GM23338 (cell line): Measurements from ENCODE around the gene YES1. TPM values are rescaled to one million over a fixed set of nuclear protein-coding genes. Genes with fewer than 3 reads are reported as not detected.

Experiments
- ATAC-seq: fragments of 200-7000 bp; cut with Tn5 transposase; 3 replicates; pipeline ENCODE4 v1.9.1; 2020
- DNase-seq: peaks from one replicate; pipeline ENCODE4 v3.0.0-alpha.2; 2015; ENCODE audit warnings: low spot score
- H2AFZ ChIP-seq: fragments of 200-600 bp; sonication (generic); 2 replicates; pipeline ENCODE4 v1.8.0; 2016; ENCODE audit warnings: antibody characterized with exemption, mild to moderate bottlenecking, moderate library complexity
- H3F3A ChIP-seq: fragments of 200-600 bp; sonication (generic); replicated peaks from 2 replicates; pipeline ENCODE4 v1.8.0; 2017; ENCODE audit warnings: antibody characterized with exemption, mixed run types, low read depth
- H3K27ac ChIP-seq: fragments of 200-600 bp; sonication (generic); 2 replicates; pipeline ENCODE4 v1.6.1; 2016; ENCODE audit warnings: low read depth
- H3K27me3 ChIP-seq: fragments of 200-600 bp; sonication (generic); 2 replicates; pipeline ENCODE4 v1.8.0; 2016; ENCODE audit warnings: mild to moderate bottlenecking, mixed run types, moderate library complexity; ENCODE audit not compliant: insufficient read depth
- H3K36me3 ChIP-seq: fragments of 200-600 bp; sonication (generic); 2 replicates; pipeline ENCODE4 v1.8.0; 2016; ENCODE audit warnings: mild to moderate bottlenecking; ENCODE audit not compliant: insufficient read depth
- H3K4me1 ChIP-seq: fragments of 200-600 bp; sonication (generic); 2 replicates; pipeline ENCODE4 v1.8.0; 2016; ENCODE audit warnings: mild to moderate bottlenecking, moderate library complexity; ENCODE audit not compliant: insufficient read depth
- H3K4me2 ChIP-seq: fragments of 200-600 bp; sonication (generic); 2 replicates; pipeline ENCODE4 v1.7.1; 2017; ENCODE audit warnings: mixed run types
- H3K4me3 ChIP-seq: fragments of 200-600 bp; sonication (generic); 2 replicates; pipeline ENCODE4 v1.6.1; 2016; ENCODE audit warnings: mixed run types
- H3K79me2 ChIP-seq: fragments of 200-600 bp; sonication (generic); replicated peaks from 2 replicates; pipeline ENCODE4 v1.8.0; 2017; ENCODE audit warnings: mild to moderate bottlenecking; ENCODE audit not compliant: insufficient read depth
- H3K9me2 ChIP-seq: fragments of 200-600 bp; sonication (generic); 2 replicates; pipeline ENCODE4 v1.8.0; 2017; ENCODE audit not compliant: insufficient read depth
- H4K20me1 ChIP-seq: fragments of 200-600 bp; sonication (generic); replicated peaks from 2 replicates; pipeline ENCODE4 v1.8.0; 2017; ENCODE audit warnings: mild to moderate bottlenecking; ENCODE audit not compliant: insufficient read depth
- H3K27ac Mint-ChIP-seq: 2 replicates; pipeline ENCODE4 v1.8.0; 2020; ENCODE audit warnings: inconsistent platforms, mild to moderate bottlenecking, moderate library complexity, mixed read lengths
- H3K27me3 Mint-ChIP-seq: 3 replicates; pipeline ENCODE4 v1.8.0; 2022; ENCODE audit warnings: low read depth, mild to moderate bottlenecking, moderate library complexity, mixed read lengths, inconsistent platforms; ENCODE audit not compliant: insufficient read depth, poor library complexity
- H3K36me3 Mint-ChIP-seq: 3 replicates; pipeline ENCODE4 v1.8.0; 2021; ENCODE audit warnings: low read depth, mild to moderate bottlenecking, inconsistent platforms, moderate library complexity, mixed read lengths
- H3K4me1 Mint-ChIP-seq: 3 replicates; pipeline ENCODE4 v1.8.0; 2020; ENCODE audit warnings: mild to moderate bottlenecking, inconsistent platforms, mixed read lengths
- H3K4me3 Mint-ChIP-seq: 3 replicates; pipeline ENCODE4 v1.8.0; 2021; ENCODE audit warnings: moderate library complexity, mild to moderate bottlenecking, inconsistent platforms, mixed read lengths
- H3K9me3 Mint-ChIP-seq: 3 replicates; pipeline ENCODE4 v1.8.0; 2020; ENCODE audit warnings: moderate library complexity, mild to moderate bottlenecking, inconsistent platforms, mixed read lengths
- CREB1 ChIP-seq: fragments of 250-450 bp; sonication (Bioruptor Pico); IDR thresholded peaks from 2 replicates; pipeline ENCODE4 v1.5.0; 2020; ENCODE audit warnings: low read depth, mild to moderate bottlenecking, moderate library complexity
- CTCF ChIP-seq, 2 experiments: fragments of 200-600 bp in 1 of 2; sonication (generic) in 1 of 2; conservative IDR thresholded peaks; 2 replicates each; pipeline versions ENCODE4 v1.5.1 to v1.6.1; 2016 to 2017; ENCODE audit warnings: antibody characterized with exemption in 2 of 2, low read depth in 2 of 2, mild to moderate bottlenecking in 2 of 2, moderate library complexity in 1 of 2
- EZH2 ChIP-seq: fragments of 200-600 bp; sonication (generic); IDR thresholded peaks from one replicate; pipeline ENCODE4 v1.8.0; 2017; ENCODE audit warnings: antibody characterized with exemption, mild to moderate bottlenecking, low read depth; ENCODE audit not compliant: unreplicated experiment
- EZH2phosphoT487 ChIP-seq: fragments of 200-600 bp; sonication (generic); IDR thresholded peaks from one replicate; pipeline ENCODE4 v1.8.1; 2018; ENCODE audit warnings: antibody characterized with exemption; ENCODE audit not compliant: unreplicated experiment
- JUNB ChIP-seq: IDR thresholded peaks from one replicate; pipeline ENCODE4 v1.6.1; 2016; ENCODE audit warnings: antibody characterized with exemption; ENCODE audit not compliant: unreplicated experiment
- NANOG ChIP-seq: IDR thresholded peaks from 2 replicates; pipeline ENCODE4 v1.6.1; 2016; ENCODE audit warnings: antibody characterized with exemption, borderline replicate concordance
- POLR2AphosphoS5 ChIP-seq: IDR thresholded peaks from 2 replicates; pipeline ENCODE4 v1.6.1; 2016; ENCODE audit warnings: antibody characterized with exemption, low read depth
- STAT1 ChIP-seq: IDR thresholded peaks from one replicate; pipeline ENCODE4 v1.6.1; 2016; ENCODE audit warnings: antibody characterized with exemption; ENCODE audit not compliant: unreplicated experiment
- ZNF114 ChIP-seq: fragments of 250-450 bp; sonication (Bioruptor Pico); IDR thresholded peaks from 2 replicates; pipeline ENCODE4 v1.5.0; 2020; ENCODE audit warnings: mild to moderate bottlenecking, moderate library complexity
- ZNF331 ChIP-seq: fragments of 250-450 bp; sonication (Bioruptor Pico); IDR thresholded peaks from 2 replicates; pipeline ENCODE4 v1.5.0; 2020; ENCODE audit warnings: low read depth, mild to moderate bottlenecking, moderate library complexity
- ZNF462 ChIP-seq: fragments of 250-450 bp; sonication (Bioruptor Pico); IDR thresholded peaks from 2 replicates; pipeline ENCODE4 v1.5.0; 2020; ENCODE audit warnings: mild to moderate bottlenecking, moderate library complexity
- polyA plus RNA-seq: library from polyadenylated mRNA; unstranded; fragments of >200 nt; fragmentation: Nextera tagmentation; extraction: Ambion mirVana; gene quantifications from 2 replicates; pipeline ENCODE4 v1.2.1, GENCODE V29; 2016
- total RNA-seq: library from RNA; depleted of rRNA; stranded (reverse); fragments of >200 nt; shearing (Covaris generic); gene quantifications from 2 replicates; pipeline ENCODE4 v1.2.3, GENCODE V29; 2014
- TF ChIP-seq, protein P1 (sequence below): IDR thresholded peaks from one replicate; pipeline ENCODE4 v1.6.1; 2018; ENCODE audit warnings: antibody characterized with exemption; ENCODE audit not compliant: unreplicated experiment
- TF ChIP-seq, protein P2 (sequence below): IDR thresholded peaks from 2 replicates; pipeline ENCODE4 v1.6.1; 2016; ENCODE audit warnings: antibody characterized with exemption

Gene YES1
- total and polyA plus RNA-seq, 2 experiments from 2014 or later: 25.4 to 327 TPM

DNA sequence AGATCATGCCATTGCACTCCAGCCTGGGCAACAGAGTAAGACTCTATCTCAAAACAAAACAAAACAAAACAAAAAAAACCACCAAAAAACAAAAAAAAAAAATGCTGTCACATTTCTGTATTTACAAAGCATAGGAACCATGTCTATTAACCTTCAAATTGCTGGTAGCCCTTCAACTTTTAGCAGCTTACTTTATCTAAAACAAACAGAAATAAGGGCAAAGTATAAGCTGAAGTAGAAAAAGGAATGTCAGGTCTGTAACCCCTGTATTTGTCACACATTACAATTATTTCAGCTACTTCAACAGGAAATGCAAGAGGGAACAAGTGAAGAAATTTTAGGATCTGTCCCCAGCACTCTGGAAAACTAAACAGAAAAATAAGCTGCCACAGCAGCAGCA lies 129.2 kb downstream of the YES1 start:
- Histone ChIP-seq H3K9me2 (no peaks in the 10 kb centered on the region), H3K79me2 (no peaks in the 10 kb centered on the region), H4K20me1 (peaks cover 4% of the 10 kb centered on the region), H3K4me3 (no peak overlapping the region), H3K4me2 (no peak overlapping the region), H3K4me1 (peaks cover 15% of the 10 kb centered on the region; the same call in 1 of the 2 replicates), H3K27ac (no peak overlapping the region), H2AFZ (no peak overlapping the region), H3K36me3 (peaks cover 11% of the 10 kb centered on the region; the same call in 1 of the 2 replicates), H3K27me3 (no peaks in the 10 kb centered on the region), H3F3A (no peaks in the 10 kb centered on the region)
- Mint-ChIP-seq H3K36me3 (peaks cover 75% of the 10 kb centered on the region; the same call in 2 of the 3 replicates), H3K27ac (no peak overlapping the region), H3K9me3 (no peaks in the 10 kb centered on the region), H3K4me3 (no peak overlapping the region), H3K27me3 (peaks cover 20% of the 10 kb centered on the region), H3K4me1 (peaks cover 31% of the 10 kb centered on the region)
- TF ChIP-seq STAT1 (no peak), CTCF (conservative IDR thresholded peaks at IDR 0.05; ENCODE audit: low read depth in 2 of 2) (no peak), ZNF462 (CRISPR knock-in tag) (no peak), ZNF331 (CRISPR knock-in tag) (no peak), JUNB (no peak), EZH2 (no peak), ZNF114 (no peak), POLR2AphosphoS5 (no peak), EZH2phosphoT487 (no peak), CREB1 (CRISPR knock-in tag) (no peak), NANOG (no peak)
- TF ChIP-seq, protein P1, sequence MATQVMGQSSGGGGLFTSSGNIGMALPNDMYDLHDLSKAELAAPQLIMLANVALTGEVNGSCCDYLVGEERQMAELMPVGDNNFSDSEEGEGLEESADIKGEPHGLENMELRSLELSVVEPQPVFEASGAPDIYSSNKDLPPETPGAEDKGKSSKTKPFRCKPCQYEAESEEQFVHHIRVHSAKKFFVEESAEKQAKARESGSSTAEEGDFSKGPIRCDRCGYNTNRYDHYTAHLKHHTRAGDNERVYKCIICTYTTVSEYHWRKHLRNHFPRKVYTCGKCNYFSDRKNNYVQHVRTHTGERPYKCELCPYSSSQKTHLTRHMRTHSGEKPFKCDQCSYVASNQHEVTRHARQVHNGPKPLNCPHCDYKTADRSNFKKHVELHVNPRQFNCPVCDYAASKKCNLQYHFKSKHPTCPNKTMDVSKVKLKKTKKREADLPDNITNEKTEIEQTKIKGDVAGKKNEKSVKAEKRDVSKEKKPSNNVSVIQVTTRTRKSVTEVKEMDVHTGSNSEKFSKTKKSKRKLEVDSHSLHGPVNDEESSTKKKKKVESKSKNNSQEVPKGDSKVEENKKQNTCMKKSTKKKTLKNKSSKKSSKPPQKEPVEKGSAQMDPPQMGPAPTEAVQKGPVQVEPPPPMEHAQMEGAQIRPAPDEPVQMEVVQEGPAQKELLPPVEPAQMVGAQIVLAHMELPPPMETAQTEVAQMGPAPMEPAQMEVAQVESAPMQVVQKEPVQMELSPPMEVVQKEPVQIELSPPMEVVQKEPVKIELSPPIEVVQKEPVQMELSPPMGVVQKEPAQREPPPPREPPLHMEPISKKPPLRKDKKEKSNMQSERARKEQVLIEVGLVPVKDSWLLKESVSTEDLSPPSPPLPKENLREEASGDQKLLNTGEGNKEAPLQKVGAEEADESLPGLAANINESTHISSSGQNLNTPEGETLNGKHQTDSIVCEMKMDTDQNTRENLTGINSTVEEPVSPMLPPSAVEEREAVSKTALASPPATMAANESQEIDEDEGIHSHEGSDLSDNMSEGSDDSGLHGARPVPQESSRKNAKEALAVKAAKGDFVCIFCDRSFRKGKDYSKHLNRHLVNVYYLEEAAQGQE: no peak
- TF ChIP-seq, protein P2, sequence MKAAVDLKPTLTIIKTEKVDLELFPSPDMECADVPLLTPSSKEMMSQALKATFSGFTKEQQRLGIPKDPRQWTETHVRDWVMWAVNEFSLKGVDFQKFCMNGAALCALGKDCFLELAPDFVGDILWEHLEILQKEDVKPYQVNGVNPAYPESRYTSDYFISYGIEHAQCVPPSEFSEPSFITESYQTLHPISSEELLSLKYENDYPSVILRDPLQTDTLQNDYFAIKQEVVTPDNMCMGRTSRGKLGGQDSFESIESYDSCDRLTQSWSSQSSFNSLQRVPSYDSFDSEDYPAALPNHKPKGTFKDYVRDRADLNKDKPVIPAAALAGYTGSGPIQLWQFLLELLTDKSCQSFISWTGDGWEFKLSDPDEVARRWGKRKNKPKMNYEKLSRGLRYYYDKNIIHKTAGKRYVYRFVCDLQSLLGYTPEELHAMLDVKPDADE: no peak
- no peak for ATAC-seq
- no peak for DNase-seq
